ENCODE measurements around the gene NINL.
"Not testable (repeated sequence)": the region's sequence is repeated elsewhere in the genome, so short reads cannot be mapped to it uniquely, and the experiment has no call there.

The NINL gene

DNA sequence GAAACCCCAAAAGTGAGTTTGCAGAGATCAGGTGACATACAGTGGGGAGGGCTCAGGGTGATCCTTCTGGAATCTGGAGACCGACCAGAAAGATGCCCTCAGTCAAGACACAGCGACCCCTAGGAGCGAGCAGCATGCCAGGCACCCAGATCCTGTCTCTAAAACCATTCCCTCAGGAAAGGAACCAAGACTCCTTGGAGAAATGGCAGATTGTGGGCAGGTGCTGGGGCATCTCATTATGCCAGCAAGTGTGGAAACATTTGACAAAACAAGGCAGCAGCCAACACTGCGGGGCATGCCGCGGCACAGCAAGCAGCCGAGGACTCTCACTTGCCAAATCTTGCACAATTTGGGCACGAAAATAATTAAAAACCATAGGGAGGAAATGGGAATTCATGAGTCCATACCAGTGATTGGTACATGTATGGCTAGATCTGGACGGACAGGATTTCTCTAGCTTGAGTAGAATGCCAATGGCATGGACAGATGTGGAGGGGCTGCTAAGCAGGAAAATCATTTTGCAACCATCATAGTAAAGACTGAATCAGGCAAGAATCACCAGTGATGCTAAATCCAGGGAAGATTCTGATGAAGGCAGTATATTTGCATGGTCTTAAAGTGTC lies 101.0 kb downstream of the NINL start:
- no peak for DNase-seq (ENCODE audit: low read depth in 2 of 2)

DNA sequence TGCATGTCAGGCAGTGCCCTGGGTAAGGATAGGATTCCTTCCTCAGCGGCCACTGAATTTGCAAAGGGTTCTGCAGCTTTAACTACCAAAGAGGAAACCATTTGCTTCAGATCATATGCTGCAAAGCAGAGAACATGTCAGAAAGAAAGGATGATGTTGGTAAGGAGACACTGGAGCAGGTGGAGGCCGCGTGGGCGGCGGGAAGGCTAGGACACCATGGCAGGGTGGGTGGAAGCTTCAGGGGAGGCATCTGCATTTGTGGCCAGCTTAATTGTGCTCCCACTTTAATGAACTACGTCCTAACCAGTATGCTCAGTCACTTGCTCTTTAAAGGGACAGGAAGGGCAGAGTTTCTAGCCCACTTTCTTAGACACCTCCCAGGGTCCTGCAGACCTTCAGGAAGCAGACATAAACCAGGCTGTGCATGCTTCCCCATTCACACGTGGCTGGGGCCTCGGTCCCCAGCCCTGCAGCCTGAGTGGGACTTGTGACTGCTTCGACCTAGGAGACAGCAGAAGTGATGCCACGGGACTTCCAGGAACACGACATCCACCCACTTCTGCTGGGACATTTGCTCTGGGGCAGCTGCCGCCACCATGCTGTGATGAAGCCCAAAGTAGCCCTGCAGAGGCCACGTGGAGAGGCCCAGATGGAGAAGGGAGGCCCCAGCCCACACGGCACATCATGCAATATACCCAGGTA lies 101.7 kb downstream of the NINL start:
- no peak for DNase-seq (ENCODE audit: low read depth in 2 of 2)

GRCh38 chr20:25481918-25482253 lies 103.4 kb downstream of the NINL start:
- DNase-seq (ENCODE audit: low read depth in 2 of 2), result no peak

GRCh38 chr20:25481235-25481917 lies 104.0 kb downstream of the NINL start:
- no peak for DNase-seq (ENCODE audit: low read depth in 2 of 2)

DNA sequence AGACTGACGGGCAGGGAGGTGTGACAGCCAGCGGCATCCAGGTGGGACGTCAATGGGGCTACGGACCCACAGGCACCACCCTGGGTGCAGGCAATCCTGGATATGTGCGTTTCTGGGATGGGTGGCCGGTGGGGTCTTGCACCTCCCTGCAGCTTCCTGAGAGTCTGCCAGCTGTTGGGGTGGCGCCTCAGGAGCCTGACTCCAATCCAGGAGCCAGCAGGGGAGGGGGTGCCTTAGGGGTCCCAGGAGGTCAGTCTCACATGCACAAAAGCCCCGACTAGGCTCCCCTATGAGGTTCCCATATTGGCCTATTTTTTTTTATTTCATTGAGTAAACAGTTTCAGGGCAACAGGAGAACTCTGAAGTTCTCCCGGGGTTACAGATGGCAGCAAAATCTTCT lies 104.5 kb downstream of the NINL start:
- no peak for DNase-seq (ENCODE audit: low read depth in 2 of 2)

DNA sequence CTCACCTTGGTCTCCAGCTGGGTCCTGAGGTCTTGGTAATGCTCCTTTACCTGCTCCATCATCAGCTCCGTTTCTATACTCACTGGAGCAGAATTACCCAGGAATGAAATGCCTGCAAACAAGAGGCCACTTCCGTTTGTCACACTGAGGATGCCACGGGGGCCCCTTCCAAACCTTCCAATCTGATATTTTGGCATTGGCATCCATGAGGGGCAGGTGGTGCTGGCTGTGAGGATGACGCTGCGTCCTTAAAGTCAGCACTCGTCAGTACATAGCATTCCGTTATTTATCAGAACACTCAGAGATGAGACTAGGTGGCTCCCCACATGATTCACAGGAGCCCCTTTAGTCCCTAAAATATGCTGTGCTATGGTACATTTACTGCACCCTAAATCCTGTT lies 105.2 kb downstream of the NINL start:
- no peak for DNase-seq (ENCODE audit: low read depth in 2 of 2)

DNA sequence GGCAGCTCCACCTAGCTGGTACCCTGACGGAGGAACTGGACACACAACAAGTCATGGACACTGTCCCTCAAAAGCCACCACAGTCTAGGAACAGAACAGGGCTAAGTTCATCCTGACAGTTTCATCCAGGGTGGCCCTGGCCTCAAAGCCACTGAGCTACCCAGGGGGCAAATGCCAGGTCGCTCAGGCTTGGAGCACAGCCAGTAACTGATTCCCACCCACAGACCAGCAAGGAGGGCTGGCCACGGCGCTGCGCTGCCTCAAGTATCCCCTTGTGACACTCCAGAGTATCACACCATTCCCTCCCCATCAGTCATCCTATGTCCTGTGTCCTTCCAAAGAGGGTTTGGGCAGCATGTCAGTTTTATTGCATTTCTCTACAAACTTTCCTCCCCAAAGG lies 105.7 kb downstream of the NINL start:
- DNase-seq (ENCODE audit: low read depth in 2 of 2), result no peak

- no peak for DNase-seq (ENCODE audit: low read depth in 2 of 2)
These were observed 106.3 kb downstream of the NINL start for GRCh38 chr20:25478889-25479568.

- DNase-seq (ENCODE audit: low read depth in 2 of 2), result no peak
These were observed 108.1 kb downstream of the NINL start for GRCh38 chr20:25477014-25477882.

DNA sequence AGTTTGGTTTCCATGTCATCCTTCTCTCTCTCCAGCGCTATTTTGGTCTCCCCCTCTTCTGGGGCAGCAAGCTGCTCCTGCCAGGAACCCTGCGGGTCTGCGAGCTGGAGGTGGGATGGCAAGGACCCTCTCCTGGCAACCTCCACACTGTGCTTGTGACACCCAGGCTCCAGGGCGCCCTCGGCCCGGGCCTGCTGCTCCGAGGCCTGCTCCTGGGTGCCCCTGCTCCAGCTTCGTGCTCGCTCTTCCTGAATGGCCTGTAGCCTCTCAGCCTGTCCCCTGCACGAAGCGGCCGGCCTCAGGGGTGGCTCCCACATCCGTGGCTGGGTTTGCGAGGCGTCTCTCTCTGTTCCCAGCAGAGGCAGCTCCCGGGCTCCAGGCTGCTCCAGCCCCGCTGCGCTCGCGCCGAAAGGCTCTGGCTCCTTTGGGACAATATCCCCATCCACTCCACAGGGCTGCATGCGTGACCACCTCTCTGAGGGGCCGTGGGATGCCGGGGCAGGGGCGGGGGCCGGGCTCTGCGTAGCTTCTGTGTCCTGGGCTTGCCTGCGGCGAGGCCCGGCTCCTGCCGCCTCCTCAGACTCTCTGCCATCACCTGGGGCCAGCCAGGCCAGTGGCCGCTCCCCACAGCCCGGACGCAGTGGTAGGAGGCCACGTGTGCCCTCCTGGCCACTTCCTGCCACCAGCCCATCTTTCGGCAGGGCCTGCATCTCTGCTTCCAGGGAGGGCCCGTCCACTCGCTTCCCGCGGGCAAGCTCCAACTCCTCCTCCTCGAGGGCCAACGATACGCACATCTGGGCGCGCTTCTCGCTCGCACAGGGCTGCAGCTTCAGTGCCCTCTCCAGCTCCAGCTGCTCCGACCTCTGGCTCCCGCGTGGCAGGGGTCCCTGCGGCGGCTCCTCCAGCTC lies 109.0 kb downstream of the NINL start:
- no peak for DNase-seq (ENCODE audit: low read depth in 2 of 2)

DNA sequence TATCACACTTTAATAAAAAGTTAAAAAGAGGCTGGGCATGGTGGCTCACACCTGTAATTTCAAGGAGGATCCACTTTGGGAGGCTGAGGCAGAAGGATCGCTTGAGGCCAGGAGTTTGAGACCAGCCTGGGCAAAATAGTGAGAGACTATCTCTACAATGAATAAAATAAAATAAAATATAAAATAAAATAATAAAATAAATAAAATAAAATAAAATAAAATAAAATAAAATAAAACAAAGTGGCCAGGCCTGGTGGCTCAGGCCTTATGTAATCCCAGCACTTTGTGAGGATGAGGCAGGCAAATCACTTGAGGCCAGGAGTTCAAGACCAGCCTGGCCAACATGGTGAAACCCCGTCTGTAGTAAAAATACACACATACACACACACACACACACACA lies 112.0 kb downstream of the NINL start:
- DNase-seq (ENCODE audit: low read depth in 2 of 2), result not testable (repeated sequence)

DNA sequence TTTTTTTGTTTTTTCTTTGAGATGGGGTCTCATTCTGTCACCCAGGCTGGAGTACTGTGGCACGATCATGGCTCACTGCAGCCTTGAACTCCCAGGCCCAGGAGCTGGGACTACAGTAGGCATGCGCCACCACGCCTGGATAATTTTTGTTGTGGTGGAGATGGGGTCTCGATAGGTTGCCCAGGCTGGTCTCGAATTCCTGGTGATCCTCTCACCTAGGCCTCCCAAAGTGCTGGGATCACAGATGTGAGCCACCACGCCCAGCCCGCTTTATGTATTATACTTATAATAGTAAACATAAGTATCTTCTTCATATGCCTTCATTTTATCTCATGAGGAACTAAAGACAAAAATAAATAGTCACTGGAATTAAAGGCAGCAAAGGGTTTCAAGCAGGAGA lies 114.3 kb downstream of the NINL start:
- DNase-seq (ENCODE audit: low read depth in 2 of 2), result no peak

DNA sequence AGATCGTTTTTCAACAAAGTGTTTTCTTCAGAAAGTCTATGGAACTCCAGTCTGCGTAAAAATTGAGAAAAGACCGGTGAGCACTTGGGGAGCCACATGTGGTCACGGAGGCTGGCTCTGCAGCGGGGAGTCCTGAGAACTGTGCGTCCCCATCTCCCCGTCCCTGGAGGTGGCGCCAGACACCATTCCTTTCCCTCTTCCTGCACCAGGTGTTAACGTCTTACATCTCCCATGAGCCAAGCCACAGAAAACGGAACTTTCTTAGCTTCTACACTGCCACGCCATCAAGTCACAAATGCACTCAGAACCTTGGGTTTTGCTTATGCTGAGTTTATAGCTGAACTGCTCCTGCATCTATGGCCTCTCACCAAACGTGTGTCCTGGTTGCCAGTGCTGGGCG lies 115.3 kb downstream of the NINL start:
- DNase-seq (ENCODE audit: low read depth in 2 of 2), result no peak

DNA sequence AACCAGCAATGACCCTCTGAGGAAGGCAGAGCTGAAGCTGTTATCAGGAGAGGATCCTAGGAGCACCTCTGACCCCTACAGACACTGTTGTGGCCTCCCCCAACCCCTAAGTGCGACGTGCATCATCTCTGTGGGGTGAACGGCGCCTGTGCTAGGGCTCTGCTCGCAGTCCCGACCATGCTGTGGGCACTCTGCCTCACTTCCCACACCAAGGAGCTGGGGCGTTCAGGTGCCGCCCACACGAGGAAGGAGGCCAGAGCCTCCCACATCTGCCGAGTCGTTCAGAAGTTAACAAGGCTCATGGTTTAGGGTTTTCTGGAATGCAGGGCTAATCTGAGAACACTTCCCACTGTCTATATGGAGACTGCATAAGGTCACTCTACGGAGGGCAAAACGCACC lies 115.8 kb downstream of the NINL start:
- DNase-seq (ENCODE audit: low read depth in 2 of 2), result no peak

GRCh38 chr20:25468126-25469075 lies 116.9 kb downstream of the NINL start:
- no peak for DNase-seq (ENCODE audit: low read depth in 2 of 2)

GRCh38 chr20:25467441-25467840 lies 117.9 kb downstream of the NINL start:
- no peak for DNase-seq (ENCODE audit: low read depth in 2 of 2)

DNA sequence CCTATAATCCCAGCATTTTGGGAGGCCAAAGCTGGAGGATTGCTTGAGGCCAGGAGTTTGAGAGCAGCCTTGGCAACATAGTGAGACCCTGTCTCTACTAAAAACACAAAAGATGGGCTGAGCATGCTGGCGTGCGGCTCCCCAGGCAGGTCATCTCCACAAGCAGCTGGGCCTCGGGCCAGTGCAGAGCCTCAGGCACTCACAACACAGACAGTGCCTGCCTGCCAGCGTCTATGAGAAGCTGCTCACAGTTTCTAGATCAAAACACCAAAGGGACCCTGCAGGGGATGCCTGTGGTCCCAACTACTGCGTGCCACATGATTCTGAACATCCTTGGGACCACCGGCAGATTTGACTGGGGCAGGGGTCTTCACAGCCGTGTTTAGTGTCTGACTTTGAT lies 118.5 kb downstream of the NINL start:
- no peak for DNase-seq (ENCODE audit: low read depth in 2 of 2)

- no peak for DNase-seq (ENCODE audit: low read depth in 2 of 2)
These were observed 119.8 kb downstream of the NINL start for GRCh38 chr20:25465243-25466135.
